EH (cell line): ENCODE results near the gene PPP3CA.
"Not testable (repeated sequence)": the region's sequence is repeated elsewhere in the genome, so short reads cannot be mapped to it uniquely, and the experiment has no call there.

ENCODE experiments used
- DNase-seq: peaks from one replicate; pipeline ENCODE4 v3.0.0-alpha.2; 2015; ENCODE audit warnings: low read depth

Gene PPP3CA

GRCh38 chr4:101000496-101000895 is 346.8 kb downstream of the PPP3CA start:
- DNase-seq, result peak; percentile 32

GRCh38 chr4:100995671-100996070 is 351.7 kb downstream of the PPP3CA start:
- DNase-seq, result no peak

- not testable (repeated sequence) for DNase-seq
Observed at GRCh38 chr4:100995002-100995401, 352.3 kb downstream of the PPP3CA start.

GRCh38 chr4:100991332-100992069 is 355.8 kb downstream of the PPP3CA start:
- DNase-seq, result peak; percentile 69

- DNase-seq, result no peak
Observed at GRCh38 chr4:100989401-100989800, 357.9 kb downstream of the PPP3CA start.

- peak; percentile 48 for DNase-seq
Observed at GRCh38 chr4:100988876-100989275, 358.4 kb downstream of the PPP3CA start.

GRCh38 chr4:100986360-100986868 is 360.9 kb downstream of the PPP3CA start:
- peak; percentile 25 for DNase-seq

GRCh38 chr4:100985576-100985975 is 361.8 kb downstream of the PPP3CA start:
- no peak for DNase-seq

- peak; percentile 92 for DNase-seq
Observed at GRCh38 chr4:100984901-100985300, 362.4 kb downstream of the PPP3CA start.

- peak; percentile 86 for DNase-seq
Observed at GRCh38 chr4:100983426-100983825, 363.9 kb downstream of the PPP3CA start.

- peak; percentile 41 for DNase-seq
Observed at GRCh38 chr4:100982345-100982744, 365.0 kb downstream of the PPP3CA start.

- DNase-seq, result peak; percentile 82
Observed at GRCh38 chr4:100981447-100982204, 365.7 kb downstream of the PPP3CA start.

GRCh38 chr4:100979736-100980135 is 367.6 kb downstream of the PPP3CA start:
- no peak for DNase-seq

- peak; percentile 33 for DNase-seq
Observed at GRCh38 chr4:100977746-100978397, 369.5 kb downstream of the PPP3CA start.

GRCh38 chr4:100977274-100977673 is 370.1 kb downstream of the PPP3CA start:
- no peak for DNase-seq
